GM18499 (cell line): ENCODE data around the gene ADORA2A.

Experiments
- ATAC-seq: cut with Tn5 transposase; IDR thresholded peaks from one replicate; pipeline ENCODE4 v1.9.1; 2021; ENCODE audit warnings: moderate number of reproducible peaks; ENCODE audit not compliant: insufficient read depth, unreplicated experiment

Gene ADORA2A

GRCh38 chr22:24444251-24444650 is 16.9 kb downstream of the ADORA2A start:
- no peak for ATAC-seq

- ATAC-seq: no peak
Measured at GRCh38 chr22:24444729-24445466, 17.5 kb downstream of the ADORA2A start.

- ATAC-seq: no peak
Measured at GRCh38 chr22:24445481-24446259, 18.3 kb downstream of the ADORA2A start.

GRCh38 chr22:24446260-24446611 is 18.8 kb downstream of the ADORA2A start:
- no peak for ATAC-seq

- no peak for ATAC-seq
Measured at GRCh38 chr22:24450610-24451009, 23.2 kb downstream of the ADORA2A start.

GRCh38 chr22:24451162-24451561 is 23.8 kb downstream of the ADORA2A start:
- no peak for ATAC-seq

GRCh38 chr22:24453853-24454252 is 26.5 kb downstream of the ADORA2A start:
- no peak for ATAC-seq

GRCh38 chr22:24455039-24455438 is 27.6 kb downstream of the ADORA2A start:
- ATAC-seq: no peak

GRCh38 chr22:24455751-24456426 is 28.5 kb downstream of the ADORA2A start:
- no peak for ATAC-seq

GRCh38 chr22:24457894-24458420 is 30.6 kb downstream of the ADORA2A start:
- no peak for ATAC-seq

GRCh38 chr22:24459911-24460310 is 32.5 kb downstream of the ADORA2A start:
- ATAC-seq: no peak

GRCh38 chr22:24460418-24461089 is 33.2 kb downstream of the ADORA2A start:
- no peak for ATAC-seq

GRCh38 chr22:24463071-24463760 is 35.8 kb downstream of the ADORA2A start:
- ATAC-seq: no peak

- no peak for ATAC-seq
Measured at GRCh38 chr22:24465566-24465965, 38.2 kb downstream of the ADORA2A start.

GRCh38 chr22:24465975-24466374 is 38.6 kb downstream of the ADORA2A start:
- no peak for ATAC-seq

- no peak for ATAC-seq
Measured at GRCh38 chr22:24466716-24467328, 39.4 kb downstream of the ADORA2A start.

GRCh38 chr22:24467340-24467739 is 39.9 kb downstream of the ADORA2A start:
- ATAC-seq: no peak

- no peak for ATAC-seq
Measured at GRCh38 chr22:24471570-24471969, 44.2 kb downstream of the ADORA2A start.

GRCh38 chr22:24473284-24473683 is 45.9 kb downstream of the ADORA2A start:
- no peak for ATAC-seq
